Epithelial cell of esophagus (primary cell): ENCODE results near the gene DYNC1LI1.

ENCODE experiments used
- DNase-seq: peaks from one replicate; pipeline ENCODE4 v3.0.0; 2010; ENCODE audit warnings: low read depth
- H3K4me3 ChIP-seq: 2 replicates; pipeline ENCODE4 v1.5.1; 2011; ENCODE audit warnings: mild to moderate bottlenecking, low read length, control low read depth
- TF ChIP-seq, protein P1 (sequence below): IDR thresholded peaks from 2 replicates; pipeline ENCODE4 v1.5.1; 2011; ENCODE audit warnings: low read depth, mild to moderate bottlenecking, low read length, control low read depth, inconsistent platforms; ENCODE audit not compliant: insufficient read depth; ENCODE audit errors: missing control alignments

DYNC1LI1 gene

DNA sequence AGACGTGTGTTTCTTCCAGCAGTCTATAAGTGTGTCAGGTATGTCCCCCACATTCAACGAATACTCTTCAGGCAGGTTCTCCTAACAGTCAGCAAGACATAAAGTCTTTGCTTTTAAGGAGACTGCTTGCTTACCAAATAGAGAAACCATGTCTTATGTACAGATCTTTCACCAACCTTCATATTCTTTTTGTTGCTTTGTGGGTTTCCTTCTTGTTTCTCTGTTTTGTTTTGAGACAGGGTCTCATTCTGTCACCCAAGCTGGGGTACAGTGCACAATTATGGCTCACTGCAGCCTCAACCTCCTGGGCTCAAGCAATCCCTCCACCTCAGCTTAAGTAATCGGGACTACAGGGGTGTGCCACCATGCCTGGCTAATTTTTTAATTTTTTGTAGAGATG is 14.3 kb downstream of the DYNC1LI1 start:
- no peak overlapping the region for H3K4me3 ChIP-seq
- TF ChIP-seq, protein P1, sequence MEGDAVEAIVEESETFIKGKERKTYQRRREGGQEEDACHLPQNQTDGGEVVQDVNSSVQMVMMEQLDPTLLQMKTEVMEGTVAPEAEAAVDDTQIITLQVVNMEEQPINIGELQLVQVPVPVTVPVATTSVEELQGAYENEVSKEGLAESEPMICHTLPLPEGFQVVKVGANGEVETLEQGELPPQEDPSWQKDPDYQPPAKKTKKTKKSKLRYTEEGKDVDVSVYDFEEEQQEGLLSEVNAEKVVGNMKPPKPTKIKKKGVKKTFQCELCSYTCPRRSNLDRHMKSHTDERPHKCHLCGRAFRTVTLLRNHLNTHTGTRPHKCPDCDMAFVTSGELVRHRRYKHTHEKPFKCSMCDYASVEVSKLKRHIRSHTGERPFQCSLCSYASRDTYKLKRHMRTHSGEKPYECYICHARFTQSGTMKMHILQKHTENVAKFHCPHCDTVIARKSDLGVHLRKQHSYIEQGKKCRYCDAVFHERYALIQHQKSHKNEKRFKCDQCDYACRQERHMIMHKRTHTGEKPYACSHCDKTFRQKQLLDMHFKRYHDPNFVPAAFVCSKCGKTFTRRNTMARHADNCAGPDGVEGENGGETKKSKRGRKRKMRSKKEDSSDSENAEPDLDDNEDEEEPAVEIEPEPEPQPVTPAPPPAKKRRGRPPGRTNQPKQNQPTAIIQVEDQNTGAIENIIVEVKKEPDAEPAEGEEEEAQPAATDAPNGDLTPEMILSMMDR, result no peak
- DNase-seq, result no peak

DNA sequence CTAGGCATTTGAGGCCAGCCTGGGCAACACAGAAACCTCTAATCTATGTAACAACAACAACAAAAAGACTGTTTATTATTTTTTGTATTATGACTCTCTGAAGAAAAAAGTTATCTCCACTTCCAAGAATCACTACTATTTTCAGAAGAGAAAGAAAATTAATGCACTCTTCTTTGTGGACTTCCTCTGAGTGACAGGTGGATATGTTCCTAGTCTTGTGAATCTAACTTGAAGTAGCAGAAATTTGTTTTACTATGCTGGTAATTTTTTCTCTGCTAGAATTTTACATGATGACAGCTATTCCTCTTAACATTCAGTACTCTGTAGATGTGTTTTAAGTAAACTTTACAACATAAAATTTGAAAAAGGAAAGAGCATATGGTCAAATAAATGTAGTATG is 16.7 kb downstream of the DYNC1LI1 start:
- TF ChIP-seq, protein P1, result no peak
- DNase-seq, result no peak
- H3K4me3 ChIP-seq, result no peak overlapping the region

DNA sequence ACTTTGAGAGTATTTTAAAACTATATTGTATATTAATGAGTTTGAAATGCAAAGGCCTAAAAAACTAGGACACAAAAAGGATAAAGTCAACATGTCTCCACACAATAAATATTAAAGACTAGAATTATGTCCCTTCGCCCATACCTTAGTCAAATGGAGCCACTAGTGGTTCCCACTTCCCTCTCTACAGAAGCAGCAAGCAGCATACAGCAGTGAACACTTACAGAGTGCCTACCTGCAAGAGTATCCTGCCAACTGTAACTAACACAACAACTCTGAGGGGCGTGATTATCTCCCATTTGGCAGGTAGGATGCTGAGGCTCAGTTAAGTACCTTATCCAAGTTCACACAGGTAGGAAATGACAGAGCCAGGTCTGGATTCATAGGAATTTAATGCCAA is 17.2 kb downstream of the DYNC1LI1 start:
- no peak overlapping the region for H3K4me3 ChIP-seq
- DNase-seq, result no peak

DNA sequence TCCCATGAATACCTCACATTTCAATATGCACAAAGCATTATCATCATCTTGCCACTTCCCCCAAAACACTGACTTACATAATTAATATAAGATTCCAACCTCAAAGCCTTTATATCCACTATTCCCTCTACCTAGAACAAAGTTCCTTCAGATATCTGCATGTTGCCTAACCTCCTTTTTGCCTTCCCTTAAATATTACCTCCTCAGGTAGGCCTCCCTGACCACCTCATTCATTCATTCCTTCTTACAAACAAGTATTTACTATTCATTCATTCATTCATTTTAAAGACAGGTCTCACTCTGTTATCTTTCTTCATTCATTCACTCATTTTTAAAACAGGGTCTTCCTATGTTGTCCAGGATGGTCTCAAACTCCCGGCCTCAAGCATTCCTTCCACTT is 18.6 kb downstream of the DYNC1LI1 start:
- no peak for DNase-seq
- H3K4me3 ChIP-seq, result no peak overlapping the region
- TF ChIP-seq, protein P1, result no peak

More for the DNA sequence above, 17.2 kb downstream of the DYNC1LI1 start:
- TF ChIP-seq, protein P1, result no peak

- TF ChIP-seq, protein P1, result no peak
- DNase-seq, result no peak
- H3K4me3 ChIP-seq, result no peak overlapping the region
These were observed 19.2 kb downstream of the DYNC1LI1 start for GRCh38 chr3:32551496-32551895.

DNA sequence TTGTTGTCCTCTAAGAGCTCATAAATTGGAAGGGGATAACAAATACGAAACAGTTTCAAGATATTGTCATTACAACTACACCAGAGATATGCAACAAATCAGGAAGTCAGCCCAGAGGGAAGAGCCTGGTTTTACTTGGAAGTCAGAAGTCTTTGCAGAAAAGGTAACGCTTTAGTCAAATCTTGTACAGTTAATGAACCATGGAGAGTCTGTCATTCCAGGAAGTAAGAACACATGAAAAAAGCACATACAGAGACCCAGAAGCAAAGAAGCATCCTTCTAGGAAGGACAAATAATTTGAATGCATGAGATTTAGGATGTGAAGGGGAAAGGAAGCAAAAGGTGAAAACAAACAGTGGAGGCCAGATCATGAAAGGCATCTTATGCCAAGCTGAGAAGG is 19.6 kb downstream of the DYNC1LI1 start:
- TF ChIP-seq, protein P1, result no peak
- DNase-seq, result no peak

GRCh38 chr3:32545305-32545704 is 25.4 kb downstream of the DYNC1LI1 start:
- DNase-seq, result no peak
- TF ChIP-seq, protein P1, result no peak

More for the DNA sequence above, 19.6 kb downstream of the DYNC1LI1 start:
- H3K4me3 ChIP-seq, result no peak overlapping the region

More at GRCh38 chr3:32545305-32545704, 25.4 kb downstream of the DYNC1LI1 start:
- no peak overlapping the region for H3K4me3 ChIP-seq
